Thyroid gland (tissue), 4 donors: ENCODE results near the gene CCR2. TPM values are rescaled to one million over a fixed set of nuclear protein-coding genes. Genes with fewer than 3 reads are reported as not detected.

Experiments
- DNase-seq, 2 donors: peaks; one replicate each; pipeline ENCODE4 v3.0.0-alpha.2; 2019
- H3K27ac ChIP-seq, 3 donors: fragments of 200-600 bp; sonication (generic); 1 replicate in 2 of 3; 2 replicates in 1 of 3; pipeline ENCODE4 v1.5.1; 2016 to 2019; ENCODE audit warnings: mild to moderate bottlenecking in 1 of 3, moderate library complexity in 1 of 3
- H3K27me3 ChIP-seq: fragments of 200-600 bp; sonication (generic); one replicate; pipeline ENCODE4 v1.5.1; 2019
- H3K36me3 ChIP-seq, 2 donors: fragments of 200-600 bp; sonication (generic); one replicate each; pipeline ENCODE4 v1.5.1; 2016 to 2019
- H3K4me1 ChIP-seq, 2 donors: fragments of 200-600 bp; sonication (generic); one replicate each; pipeline ENCODE4 v1.5.1; 2017 to 2019
- H3K4me3 ChIP-seq, 3 donors: fragments of 200-600 bp; sonication (generic); replicated peaks in 1 of 3; 1 replicate in 2 of 3; 2 replicates in 1 of 3; pipeline ENCODE4 v1.5.1; 2016; ENCODE audit warnings: mild to moderate bottlenecking in 1 of 3
- H3K9me3 ChIP-seq: fragments of 200-600 bp; sonication (generic); one replicate; pipeline ENCODE4 v1.5.1; 2017
- POLR2A ChIP-seq, 2 donors: fragments of 450-650 bp; IDR thresholded peaks; one replicate each; pipeline ENCODE4 v1.6.1; 2017; ENCODE audit warnings: antibody characterized with exemption in 2 of 2, mild to moderate bottlenecking in 2 of 2, moderate library complexity in 1 of 2
- WGBS, 2 donors: methylation state at CpG; one replicate each; pipeline ENCODE4 v1.1.5; 2017; 5-methylcytosine and 5-hydroxymethylcytosine counted together
- intact Hi-C: fragments of 100-400 bp; cut with DNase I; formaldehyde crosslinking; loops from one replicate; pipeline ENCODE4 v1.15.1; 2023
- total RNA-seq, 4 donors: library from RNA; depleted of rRNA; stranded (reverse); fragments of >200 nt; gene quantifications; one replicate each; pipeline ENCODE4 v1.2.3, GENCODE V29; 2016
- TF ChIP-seq, protein P1 (sequence below), 6 experiments: fragments of 200-600 bp in 3 of 6; fragments of 450-650 bp in 3 of 6; sonication (generic) in 3 of 6; IDR thresholded peaks; one replicate each; pipeline ENCODE4 v1.5.1; 2016 to 2019; ENCODE audit warnings: antibody characterized with exemption in 6 of 6, mild to moderate bottlenecking in 2 of 6, inconsistent platforms in 1 of 6, moderate library complexity in 1 of 6

The CCR2 gene
- total RNA-seq, 4 donors from 2014 or later: 0.89 to 4.4 (median 1.8) TPM

DNA sequence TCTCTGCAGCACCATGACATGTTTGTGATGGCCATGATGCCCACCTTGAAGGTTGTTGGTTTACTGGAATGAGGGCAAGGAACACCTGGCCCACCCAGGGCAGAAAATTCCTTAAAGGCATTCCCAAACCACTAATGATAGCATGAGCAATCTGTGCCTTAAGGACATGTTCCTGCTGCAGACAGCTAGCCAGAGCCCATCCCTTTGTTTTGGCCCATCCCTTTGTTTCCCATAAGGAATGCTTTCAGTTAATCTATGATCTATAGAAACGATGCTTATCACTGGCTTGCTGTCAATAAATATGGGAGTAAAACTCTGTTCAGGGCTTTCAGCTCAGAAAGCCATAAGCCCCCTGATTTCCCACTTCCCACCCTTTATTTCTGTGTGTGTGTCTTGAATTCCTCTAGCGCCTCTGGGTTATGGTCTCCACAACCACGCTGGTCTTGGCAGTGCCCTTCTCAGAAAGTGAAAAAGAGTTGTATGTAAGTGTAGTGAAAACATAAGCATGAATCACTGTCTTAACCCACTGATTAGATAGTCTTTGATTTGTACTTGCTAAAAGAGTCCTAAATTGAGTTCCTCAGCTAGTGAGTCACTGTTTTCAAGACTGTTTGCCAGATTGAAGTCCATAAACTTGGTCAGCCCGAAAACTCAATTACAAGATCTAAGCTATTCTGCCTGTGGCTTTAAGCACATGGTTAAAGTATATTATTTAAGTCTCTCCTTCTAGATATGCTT, 19.0 kb upstream of the CCR2 start:
- intact Hi-C loops: no loop called here
- TF ChIP-seq, protein P1, sequence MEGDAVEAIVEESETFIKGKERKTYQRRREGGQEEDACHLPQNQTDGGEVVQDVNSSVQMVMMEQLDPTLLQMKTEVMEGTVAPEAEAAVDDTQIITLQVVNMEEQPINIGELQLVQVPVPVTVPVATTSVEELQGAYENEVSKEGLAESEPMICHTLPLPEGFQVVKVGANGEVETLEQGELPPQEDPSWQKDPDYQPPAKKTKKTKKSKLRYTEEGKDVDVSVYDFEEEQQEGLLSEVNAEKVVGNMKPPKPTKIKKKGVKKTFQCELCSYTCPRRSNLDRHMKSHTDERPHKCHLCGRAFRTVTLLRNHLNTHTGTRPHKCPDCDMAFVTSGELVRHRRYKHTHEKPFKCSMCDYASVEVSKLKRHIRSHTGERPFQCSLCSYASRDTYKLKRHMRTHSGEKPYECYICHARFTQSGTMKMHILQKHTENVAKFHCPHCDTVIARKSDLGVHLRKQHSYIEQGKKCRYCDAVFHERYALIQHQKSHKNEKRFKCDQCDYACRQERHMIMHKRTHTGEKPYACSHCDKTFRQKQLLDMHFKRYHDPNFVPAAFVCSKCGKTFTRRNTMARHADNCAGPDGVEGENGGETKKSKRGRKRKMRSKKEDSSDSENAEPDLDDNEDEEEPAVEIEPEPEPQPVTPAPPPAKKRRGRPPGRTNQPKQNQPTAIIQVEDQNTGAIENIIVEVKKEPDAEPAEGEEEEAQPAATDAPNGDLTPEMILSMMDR (IDR thresholded peaks at IDR 0.05): no peak
- TF ChIP-seq POLR2A (IDR thresholded peaks at IDR 0.05): no peak
- Histone ChIP-seq H3K27ac (no peak overlapping the region), H3K4me3 (no peak overlapping the region), H3K36me3 (no peaks in the 10 kb centered on the region), H3K27me3 (no peaks in the 10 kb centered on the region), H3K4me1 (no peaks in the 10 kb centered on the region), H3K9me3 (no peaks in the 10 kb centered on the region)
- no peak for DNase-seq
- 57 to 75% methylated on average over 4 of the region's 4 CpGs for WGBS, 2 donors

DNA sequence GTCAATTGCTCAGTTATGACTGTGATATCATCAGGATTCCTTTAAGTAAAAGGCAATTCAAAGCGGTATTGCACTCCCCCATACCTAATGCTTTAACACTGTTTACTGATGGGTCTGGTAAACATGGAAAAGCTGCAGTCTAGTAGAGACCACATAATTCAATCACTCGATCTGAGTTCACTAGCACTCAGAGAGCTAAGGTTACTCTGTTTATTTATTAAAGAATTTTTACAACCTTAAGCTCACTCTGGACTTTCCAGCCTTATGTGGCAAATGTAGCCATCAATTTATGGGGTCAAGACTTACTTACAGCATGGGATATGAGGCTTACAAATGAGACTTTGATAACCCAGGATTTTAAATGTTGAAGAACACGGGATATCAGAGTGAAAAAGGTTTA, 18.4 kb upstream of the CCR2 start:
- no peaks in the 10 kb centered on the region for H3K36me3 ChIP-seq
- no peaks in the 10 kb centered on the region for H3K9me3 ChIP-seq
- WGBS, 2 donors: 77 to 78% methylated on average over 3 of the region's 3 CpGs
- no peak for DNase-seq
- H3K4me1 ChIP-seq: no peaks in the 10 kb centered on the region
- TF ChIP-seq, protein P1 (IDR thresholded peaks at IDR 0.05): no peak
- TF ChIP-seq POLR2A (IDR thresholded peaks at IDR 0.05): no peak
- intact Hi-C loops: no loop called here
- no peaks in the 10 kb centered on the region for H3K27me3 ChIP-seq
- H3K27ac ChIP-seq: no peak overlapping the region
- no peak overlapping the region for H3K4me3 ChIP-seq

DNA sequence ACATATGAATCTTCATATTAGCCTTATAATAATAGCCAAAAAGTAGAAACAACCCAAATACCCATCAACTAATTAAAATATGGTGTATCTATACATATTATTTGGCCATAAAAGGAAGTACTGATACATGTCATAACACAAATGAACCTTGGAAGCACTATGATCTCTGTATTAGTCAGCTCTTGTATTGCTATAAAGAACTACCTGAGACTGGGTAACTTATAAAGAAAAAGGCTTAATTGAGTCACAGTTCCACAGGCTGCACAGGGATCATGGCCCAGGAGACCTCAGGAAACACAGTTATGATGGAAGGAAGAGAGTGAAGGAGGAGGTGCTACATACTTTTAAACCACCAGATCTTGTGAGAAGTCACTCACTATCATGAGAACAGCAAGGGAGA, 16.0 kb upstream of the CCR2 start:
- no peaks in the 10 kb centered on the region for H3K4me1 ChIP-seq
- no peaks in the 10 kb centered on the region for H3K36me3 ChIP-seq
- H3K27me3 ChIP-seq: no peaks in the 10 kb centered on the region
- intact Hi-C loops: no loop called here
- no peak overlapping the region for H3K27ac ChIP-seq
- no peak overlapping the region for H3K4me3 ChIP-seq
- TF ChIP-seq, protein P1 (IDR thresholded peaks at IDR 0.05): no peak
- no peak for TF ChIP-seq POLR2A (IDR thresholded peaks at IDR 0.05)
- H3K9me3 ChIP-seq: no peaks in the 10 kb centered on the region
- DNase-seq: no peak

DNA sequence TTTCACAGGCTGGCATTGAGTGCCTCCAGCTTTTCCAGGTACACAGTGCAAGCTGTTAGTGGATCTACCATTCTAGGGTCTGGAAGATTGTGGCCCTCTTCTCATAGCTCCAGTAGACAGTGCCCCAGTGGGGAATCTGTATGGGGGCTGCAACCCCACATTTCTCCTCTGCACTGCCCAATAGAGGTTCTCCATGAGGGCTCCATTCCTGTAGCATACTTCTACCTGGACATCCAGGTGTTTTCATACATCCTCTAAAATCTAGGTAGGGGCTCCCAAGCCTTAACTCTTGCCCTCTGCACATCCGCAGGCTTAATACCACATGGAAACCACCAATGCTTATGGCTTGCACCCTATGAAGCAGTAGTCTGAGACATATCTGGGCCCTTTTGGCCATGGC, 15.1 kb upstream of the CCR2 start:
- Histone ChIP-seq H3K27me3 (no peaks in the 10 kb centered on the region), H3K36me3 (no peaks in the 10 kb centered on the region), H3K9me3 (no peaks in the 10 kb centered on the region), H3K4me1 (no peaks in the 10 kb centered on the region), H3K27ac (no peak overlapping the region), H3K4me3 (no peak overlapping the region)
- intact Hi-C loops: no loop called here
- TF ChIP-seq, protein P1 (IDR thresholded peaks at IDR 0.05): no peak
- no peak for TF ChIP-seq POLR2A (IDR thresholded peaks at IDR 0.05)
- DNase-seq: no peak
- WGBS, 2 donors: 100% methylated on average over 1 of the region's 1 CpG

DNA sequence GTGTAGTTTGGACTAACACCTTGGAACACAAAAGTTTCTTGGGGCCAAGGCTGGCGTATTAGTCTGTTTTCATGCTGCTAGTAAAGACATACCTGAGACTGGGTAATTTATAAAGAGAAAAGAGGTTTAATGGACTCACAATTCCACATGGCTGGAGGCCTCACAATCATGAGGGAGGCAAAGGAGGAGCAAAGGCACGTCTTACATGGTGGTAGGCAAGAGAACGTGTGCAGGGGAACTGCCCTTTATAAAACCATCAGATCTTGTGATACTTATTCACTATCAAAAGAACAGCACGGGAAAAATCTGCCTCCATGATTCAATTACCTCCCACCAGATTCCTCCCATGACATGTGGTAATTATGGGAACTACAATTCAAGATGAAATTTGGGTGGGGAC, 9.4 kb upstream of the CCR2 start:
- H3K9me3 ChIP-seq: no peaks in the 10 kb centered on the region
- no peak overlapping the region for H3K4me3 ChIP-seq
- intact Hi-C loops: no loop called here
- no peaks in the 10 kb centered on the region for H3K4me1 ChIP-seq
- no peaks in the 10 kb centered on the region for H3K27me3 ChIP-seq
- TF ChIP-seq, protein P1 (IDR thresholded peaks at IDR 0.05): no peak
- no peak for TF ChIP-seq POLR2A (IDR thresholded peaks at IDR 0.05)
- no peaks in the 10 kb centered on the region for H3K36me3 ChIP-seq
- 81 to 82% methylated on average over 4 of the region's 4 CpGs for WGBS, 2 donors
- no peak overlapping the region for H3K27ac ChIP-seq
- no peak for DNase-seq
